ENCODE data around the gene IL4I1. TPM values are rescaled to one million over a fixed set of nuclear protein-coding genes. Genes with fewer than 3 reads are reported as not detected.

The IL4I1 gene
- total and polyA plus RNA-seq, 2 of the 4 experiments (the other 2 are of a cell fraction), result 0.31 to 0.36 TPM

DNA sequence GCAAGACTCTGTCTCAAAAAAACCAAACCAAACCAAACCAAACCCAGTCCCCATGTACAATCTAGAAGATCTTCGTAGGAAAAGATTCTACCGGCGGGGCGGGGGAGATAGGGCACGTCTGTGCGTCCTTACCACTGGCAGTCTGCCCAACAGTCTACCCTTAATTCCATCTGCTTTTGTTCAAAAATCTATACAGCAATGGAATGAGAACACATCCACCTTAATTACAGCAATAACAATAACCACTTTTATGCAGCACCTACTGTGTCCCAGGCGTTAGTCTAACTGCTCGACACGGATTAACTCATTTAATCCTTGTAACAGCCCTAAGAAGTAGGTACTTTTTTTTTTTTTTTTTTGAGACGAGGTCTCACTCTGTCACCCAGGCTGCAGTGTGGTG is 29.8 kb upstream of the IL4I1 start:
- no peak overlapping the region; the same call in 1 of the 2 replicates for H3K23ac ChIP-seq (ENCODE audit: low read depth, low read length)
- no peak overlapping the region for H3K18ac ChIP-seq (ENCODE audit: low read depth, low read length)
- peaks cover 21% of the 10 kb centered on the region for H3K9me1 ChIP-seq (ENCODE audit: insufficient read depth, low read length)
- H3K27me3 ChIP-seq (ENCODE audit: control insufficient read depth, insufficient read depth, low read length), result no peaks in the 10 kb centered on the region
- H2AK9ac ChIP-seq (replicated peaks; ENCODE audit: low read depth, low read length, poor library complexity), result no peak overlapping the region
- H4K91ac ChIP-seq (ENCODE audit: insufficient read depth, low read depth, low read length), result no peak overlapping the region
- ChIA-PET CTCF (no interaction called here), POLR2A (ENCODE audit: unreplicated experiment) (interaction anchor here (0.6 kb wide), 1 partner anchor 57 kb away, joined by 3 read pairs; no protein-coding TSS in a partner anchor)
- H2BK20ac ChIP-seq (ENCODE audit: low read depth, low read length), result no peak overlapping the region
- peaks cover 25 to 68% of the 10 kb centered on the region in 2 experiments for H3K79me1 ChIP-seq (ENCODE audit: low read depth in 1 of 2, low read length in 2 of 2)
- H3K9me3 ChIP-seq (ENCODE audit: control insufficient read depth, insufficient read depth, low read length), result no peaks in the 10 kb centered on the region
- TF ChIP-seq RCOR1 (IDR thresholded peaks at IDR 0.05; ENCODE audit: insufficient replicate concordance, low read length) (no peak), RAD21 (IDR thresholded peaks at IDR 0.05; ENCODE audit: low read length) (no peak), CEBPB (IDR thresholded peaks at IDR 0.05; ENCODE audit: low read depth, low read length) (no peak), CHD1 (IDR thresholded peaks at IDR 0.05; ENCODE audit: low read depth, low read length) (no peak), RFX5 (IDR thresholded peaks at IDR 0.05; ENCODE audit: low read depth, low read length) (no peak), MAZ (IDR thresholded peaks at IDR 0.05; ENCODE audit: borderline replicate concordance, low read depth, low read length) (no peak), SMC3 (IDR thresholded peaks at IDR 0.05; ENCODE audit: low read depth, low read length) (no peak), MXI1 (IDR thresholded peaks at IDR 0.05; ENCODE audit: borderline replicate concordance, low read depth, low read length) (no peak), MAFK (IDR thresholded peaks at IDR 0.05; ENCODE audit: low read depth, low read length) (no peak), NFE2L2 (IDR thresholded peaks at IDR 0.05; ENCODE audit: low read depth, low read length) (no peak), FOS (IDR thresholded peaks at IDR 0.05; ENCODE audit: low read depth, low read length) (no peak)
- TF ChIP-seq, protein P1, sequence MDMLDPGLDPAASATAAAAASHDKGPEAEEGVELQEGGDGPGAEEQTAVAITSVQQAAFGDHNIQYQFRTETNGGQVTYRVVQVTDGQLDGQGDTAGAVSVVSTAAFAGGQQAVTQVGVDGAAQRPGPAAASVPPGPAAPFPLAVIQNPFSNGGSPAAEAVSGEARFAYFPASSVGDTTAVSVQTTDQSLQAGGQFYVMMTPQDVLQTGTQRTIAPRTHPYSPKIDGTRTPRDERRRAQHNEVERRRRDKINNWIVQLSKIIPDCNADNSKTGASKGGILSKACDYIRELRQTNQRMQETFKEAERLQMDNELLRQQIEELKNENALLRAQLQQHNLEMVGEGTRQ (IDR thresholded peaks at IDR 0.05; ENCODE audit: low read depth, low read length), result no peak
- H3K56ac ChIP-seq (ENCODE audit: extremely low read depth, insufficient read depth, low read length), result no peak overlapping the region
- no peak overlapping the region for H2BK15ac ChIP-seq (ENCODE audit: low read depth, low read length)
- H4K8ac ChIP-seq (ENCODE audit: low read depth in 2 of 2, low read length in 2 of 2), result no peak overlapping the region
- in situ Hi-C loops (cut with MboI; ENCODE audit: low sequenced_read_pairs), result no loop called here
- no peak overlapping the region for H3K9ac ChIP-seq (ENCODE audit: low read depth, low read length)
- H4K20me1 ChIP-seq (ENCODE audit: insufficient read depth, low read length), result peaks cover 30% of the 10 kb centered on the region
- no peak overlapping the region for H3K27ac ChIP-seq (ENCODE audit: insufficient read depth, low read length)
- H2BK5ac ChIP-seq (ENCODE audit: low read depth, low read length, poor library complexity, severe bottlenecking), result no peak overlapping the region
- no peak overlapping the region for H3K4me2 ChIP-seq (ENCODE audit: low read depth, low read length)
- 76% methylated on average over 3 of the region's 10 CpGs; no CpG with 5 or more reads in 1 of the 2 experiments for WGBS, 2 experiments (ENCODE audit: extremely low coverage in 2 of 2, insufficient read length in 1 of 2)
- H3K4me3 ChIP-seq (ENCODE audit: insufficient read depth, low read depth, low read length), result no peak overlapping the region
- H3K4me1 ChIP-seq (ENCODE audit: control insufficient read depth, insufficient read depth, low read length), result peaks cover 17% of the 10 kb centered on the region
- no peak overlapping the region for H3K4ac ChIP-seq (ENCODE audit: low read depth, low read length)
- H2AFZ ChIP-seq (replicated peaks; ENCODE audit: low read length, poor library complexity), result no peak overlapping the region
- DNase-seq, result no peak
- peaks cover 24% of the 10 kb centered on the region for H3K36me3 ChIP-seq (ENCODE audit: control insufficient read depth, insufficient read depth, low read length)
- ATAC-seq (ENCODE audit: low read depth), result no peak
- intact Hi-C loops (cut with micrococcal nuclease), result no loop called here
- no peak overlapping the region for H3K14ac ChIP-seq (replicated peaks; ENCODE audit: low read depth, low read length)
- dilution Hi-C loops (cut with HindIII; ENCODE audit: low sequenced_read_pairs, unreplicated experiment), result no loop called here
- H4K5ac ChIP-seq (ENCODE audit: low read depth, low read length), result no peak overlapping the region
- no TSS peak for BruUV-seq (replicated peaks)
- H2AK5ac ChIP-seq (ENCODE audit: low read depth, low read length), result no peak overlapping the region
- H2BK120ac ChIP-seq (ENCODE audit: low read depth, low read length), result no peak overlapping the region
